Endothelial cell of umbilical vein (primary cell): ENCODE measurements around the gene SSB. TPM values are rescaled to one million over a fixed set of nuclear protein-coding genes. Genes with fewer than 3 reads are reported as not detected.

Experiments used
- BruUV-seq: library from RNA; stranded (reverse); fragments of 400-500 nt; replicated peaks from 2 replicates; lab custom pipeline; 2021; lab: Mats Ljungman, UMichigan
- CTCF ChIA-PET: fragments of 300-600, 350-600 bp; sonication (Branson Sonifier 250); formaldehyde crosslinking; loops from one replicate; lab custom pipeline; 2021; ENCODE audit warnings: antibody characterized with exemption, inconsistent platforms; lab: Charles Lee
- POLR2A ChIA-PET: fragments of 300-600, 350-600 bp; sonication (Branson Sonifier 250); formaldehyde crosslinking; loops from one replicate; lab custom pipeline; 2021; ENCODE audit warnings: antibody characterized with exemption, inconsistent platforms; lab: Charles Lee
- DNase-seq: peaks from one replicate; pipeline ENCODE4 v3.0.0-alpha.2; 2011; ENCODE audit warnings: low read depth, low spot score
- FAIRE-seq: peaks from 2 replicates; lab custom pipeline; 2011; peaks lifted over from hg19 to GRCh38; lab: Jason Lieb, UNC
- H2AFZ ChIP-seq: 2 replicates; pipeline ENCODE4 v1.6.0; 2012; ENCODE audit warnings: low read depth, low read length, control low read depth, inconsistent platforms
- H3K27ac ChIP-seq: 2 replicates; pipeline ENCODE4 v1.5.1; 2011; ENCODE audit warnings: low read depth, mild to moderate bottlenecking, control low read depth, low read length, moderate library complexity; ENCODE audit not compliant: insufficient read depth
- H3K27me3 ChIP-seq, 2 experiments: 2 replicates each; pipeline versions ENCODE4 v1.6.0 to v1.6.1; 2011; ENCODE audit warnings: low read length in 2 of 2, mixed read lengths in 1 of 2; ENCODE audit not compliant: control insufficient read depth in 2 of 2, insufficient read depth in 2 of 2
- H3K36me3 ChIP-seq, 2 experiments: 2 replicates in 1 of 2; 3 replicates in 1 of 2; pipeline ENCODE4 v1.5.1; 2011; ENCODE audit warnings: low read length in 2 of 2, mild to moderate bottlenecking in 1 of 2, moderate library complexity in 1 of 2; ENCODE audit not compliant: control insufficient read depth in 2 of 2, insufficient read depth in 2 of 2; ENCODE audit errors: extremely low read depth in 1 of 2
- H3K4me1 ChIP-seq: 3 replicates; pipeline ENCODE4 v1.5.1; 2011; ENCODE audit warnings: mild to moderate bottlenecking, low read length; ENCODE audit not compliant: control insufficient read depth, insufficient read depth; ENCODE audit errors: extremely low read depth
- H3K4me2 ChIP-seq: 2 replicates; pipeline ENCODE4 v1.6.1; 2011; ENCODE audit warnings: low read length, control low read depth, mixed read lengths; ENCODE audit not compliant: insufficient read depth
- H3K4me3 ChIP-seq, 3 experiments: fragments of 200-600 bp in 1 of 3; sonication (generic), shearing (Covaris generic) in 1 of 3; replicated peaks in 1 of 3; 2 replicates each; pipeline ENCODE4 v1.5.1; 2011 to 2016; ENCODE audit warnings: control low read depth in 3 of 3, low read length in 3 of 3, mild to moderate bottlenecking in 2 of 3, inconsistent platforms in 1 of 3, low read depth in 1 of 3, moderate library complexity in 1 of 3; ENCODE audit not compliant: insufficient read depth in 1 of 3
- H3K79me2 ChIP-seq: 2 replicates; pipeline ENCODE4 v1.6.0; 2012; ENCODE audit warnings: low read length, inconsistent platforms; ENCODE audit not compliant: control insufficient read depth, insufficient read depth
- H3K9ac ChIP-seq: replicated peaks from 2 replicates; pipeline ENCODE3; 2011; ENCODE audit warnings: low read length, control low read depth; ENCODE audit not compliant: insufficient read depth; ENCODE audit errors: extremely low read depth
- H3K9me1 ChIP-seq: replicated peaks from 3 replicates; pipeline ENCODE4 v1.6.0; 2011; ENCODE audit warnings: mild to moderate bottlenecking, low read length; ENCODE audit not compliant: control insufficient read depth, insufficient read depth; ENCODE audit errors: extremely low read depth
- H3K9me3 ChIP-seq: replicated peaks from 2 replicates; pipeline ENCODE4 v1.5.1; 2012; ENCODE audit warnings: low read length, inconsistent platforms; ENCODE audit not compliant: control insufficient read depth, insufficient read depth
- H4K20me1 ChIP-seq: replicated peaks from 2 replicates; pipeline ENCODE3; 2011; ENCODE audit warnings: mild to moderate bottlenecking, low read length; ENCODE audit not compliant: control insufficient read depth, insufficient read depth; ENCODE audit errors: extremely low read depth
- CTCF ChIP-seq, 2 donors: IDR thresholded peaks; 1 replicate in 1 of 2; 2 replicates in 1 of 2; pipeline ENCODE4 v1.5.1; 2011; ENCODE audit warnings: low read length in 2 of 2, mild to moderate bottlenecking in 2 of 2, moderate library complexity in 2 of 2, control low read depth in 1 of 2, inconsistent platforms in 1 of 2, low read depth in 1 of 2; ENCODE audit not compliant: insufficient read depth in 1 of 2; ENCODE audit errors: extremely low read depth in 1 of 2
- EZH2 ChIP-seq: IDR thresholded peaks from 2 replicates; pipeline ENCODE4 v1.6.1; 2012; ENCODE audit warnings: borderline replicate concordance, low read depth, mild to moderate bottlenecking, moderate library complexity, low read length, inconsistent platforms; ENCODE audit not compliant: severe bottlenecking
- FOS ChIP-seq: IDR thresholded peaks from 2 replicates; pipeline ENCODE4 v1.6.1; 2011; ENCODE audit warnings: mild to moderate bottlenecking, low read length, moderate library complexity, borderline replicate concordance; ENCODE audit not compliant: insufficient read depth
- GATA2 ChIP-seq: IDR thresholded peaks from 2 replicates; pipeline ENCODE4 v1.7.0; 2011; ENCODE audit warnings: low read depth, mild to moderate bottlenecking, moderate library complexity, mixed read lengths, low read length; ENCODE audit not compliant: insufficient read length, insufficient read depth
- JUN ChIP-seq: IDR thresholded peaks from 2 replicates; pipeline ENCODE4 v1.6.1; 2011; ENCODE audit warnings: borderline replicate concordance, low read depth; ENCODE audit not compliant: insufficient read length, insufficient read depth
- MYC ChIP-seq: IDR thresholded peaks from one replicate; pipeline ENCODE4 v1.6.1; 2011; ENCODE audit warnings: mild to moderate bottlenecking, low read depth, low read length
- POLR2A ChIP-seq: IDR thresholded peaks from 2 replicates; pipeline ENCODE4 v1.6.1; 2012; ENCODE audit warnings: low read depth, mild to moderate bottlenecking, control low read depth, low read length
- POLR2AphosphoS5 ChIP-seq: IDR thresholded peaks from 2 replicates; pipeline ENCODE4 v1.6.1; 2012; ENCODE audit warnings: low read depth, mild to moderate bottlenecking, control low read depth, low read length, moderate library complexity; ENCODE audit not compliant: insufficient read depth
- dilution Hi-C: fragments of 300-500 bp; cut with MboI; formaldehyde crosslinking; loops from one replicate; pipeline ENCODE4 v1.15.0; 2019; ENCODE audit warnings: low sequenced_read_pairs; ENCODE audit not compliant: extremely low pct_ligation_motif_present
- intact Hi-C: fragments of 100-400 bp; cut with micrococcal nuclease; formaldehyde crosslinking; loops from one replicate; pipeline ENCODE4 v1.10.0; 2022
- polyA plus RNA-seq, 4 experiments: library from polyadenylated mRNA; depleted of rRNA in 3 of 4; stranded (reverse) in 3 of 4; unstranded in 1 of 4; fragments of >200 nt; gene quantifications; 2 replicates each; pipeline versions ENCODE4 v1.2.1 to v1.2.3, GENCODE V29; 2011 to 2012; ENCODE audit warnings: missing spikeins in 1 of 4
- total RNA-seq: library from RNA; stranded (reverse); gene quantifications from 2 replicates; pipeline ENCODE4 v1.2.3, GENCODE V29; 2021
- TF ChIP-seq, protein P1 (sequence below): IDR thresholded peaks from 2 replicates; pipeline ENCODE4 v1.6.1; 2011; ENCODE audit not compliant: insufficient read depth, insufficient read length

The SSB gene
- total and polyA plus RNA-seq, 2 donors (not counting 3 experiments of a cell fraction or from before 2014, with no cell fraction given) = 36.1 to 125 TPM

- Histone ChIP-seq H2AFZ (no peak overlapping the region), H3K27ac (no peak overlapping the region), H3K4me1 (no peaks in the 10 kb centered on the region), H3K4me2 (no peak overlapping the region), H4K20me1 (no peaks in the 10 kb centered on the region), H3K9me1 (no peaks in the 10 kb centered on the region), H3K36me3 (no peaks in the 10 kb centered on the region), H3K9me3 (no peaks in the 10 kb centered on the region), H3K27me3 (no peaks in the 10 kb centered on the region), H3K4me3 (no peak overlapping the region), H3K79me2 (peaks cover 38% of the 10 kb centered on the region), H3K9ac (no peak overlapping the region)
- POLR2A ChIA-PET = no interaction called here
- BruUV-seq = no TSS peak
- CTCF ChIA-PET = no interaction called here
- dilution Hi-C loops (no loop called here), intact Hi-C loops (no loop called here)
- FAIRE-seq (no peak), DNase-seq (peak; percentile 15)
- TF ChIP-seq GATA2 (no peak), JUN (no peak), POLR2A (no peak), MYC (no peak), CTCF (IDR thresholded peaks at IDR 0.05; ENCODE audit: extremely low read depth in 1 of 2, insufficient read depth in 1 of 2, low read depth in 1 of 2, low read length in 2 of 2) (no peak), FOS (no peak), EZH2 (no peak), POLR2AphosphoS5 (no peak)
- TF ChIP-seq, protein P1, sequence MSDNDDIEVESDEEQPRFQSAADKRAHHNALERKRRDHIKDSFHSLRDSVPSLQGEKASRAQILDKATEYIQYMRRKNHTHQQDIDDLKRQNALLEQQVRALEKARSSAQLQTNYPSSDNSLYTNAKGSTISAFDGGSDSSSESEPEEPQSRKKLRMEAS = no peak
Measured at GRCh38 chr2:169839954-169840746, 41.5 kb downstream of the SSB start.
